ENCODE data around the gene POT1. TPM values are rescaled to one million over a fixed set of nuclear protein-coding genes. Genes with fewer than 3 reads are reported as not detected.

POT1 gene
- total and polyA plus RNA-seq, 12 donors, result 5.1 to 24.7 (median 15.5) TPM

DNA sequence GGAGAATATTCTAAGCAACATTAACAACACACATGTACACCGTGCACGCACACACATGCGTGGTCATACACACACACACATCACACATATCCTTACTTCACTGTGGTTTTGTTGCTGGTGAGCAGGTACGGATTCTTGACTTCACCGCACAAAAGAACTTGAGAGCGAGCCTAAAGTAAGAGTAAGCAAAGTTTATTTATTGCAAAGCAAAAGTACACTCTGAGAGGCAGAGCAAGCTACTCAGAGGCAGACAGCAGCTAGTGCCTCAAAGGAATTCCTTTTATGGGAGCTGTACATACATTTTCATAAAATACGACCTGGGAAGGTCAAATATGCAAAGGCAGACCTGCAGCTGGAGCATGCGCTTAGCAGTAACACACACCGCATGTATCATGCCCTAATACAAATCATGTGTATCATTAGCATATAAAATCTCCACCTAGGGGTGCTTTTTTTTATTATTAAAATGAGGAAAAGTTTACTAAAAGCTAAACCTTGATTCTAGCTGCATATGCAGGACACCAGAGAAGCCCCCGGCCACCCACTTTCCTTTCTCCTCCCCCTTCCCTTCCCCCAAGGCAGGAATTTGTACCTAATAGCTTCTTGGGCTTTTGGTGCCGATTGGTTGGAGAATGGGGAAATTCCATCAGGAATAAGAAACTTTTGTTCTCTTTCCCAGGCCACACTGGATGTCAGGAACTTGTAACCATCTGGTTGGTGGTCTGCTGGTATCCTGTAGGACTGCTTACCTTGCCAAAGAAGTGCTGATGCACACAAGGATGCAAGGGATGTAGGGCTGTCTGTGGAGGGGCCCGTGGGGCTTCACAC, 147.5 kb downstream of the POT1 start:
- no peak for DNase-seq
- Histone ChIP-seq H3K36me3 (no peaks in the 10 kb centered on the region), H3K9me3 (no peaks in the 10 kb centered on the region), H3K4me3 (no peak overlapping the region), H3K27me3 (peaks cover 0 to 9% (median 0%) of the 10 kb centered on the region in 7 donors), H3K27ac (no peak overlapping the region), H3K4me1 (no peaks in the 10 kb centered on the region)
- intact Hi-C loops (cut with DNase I), result loop anchor here in 6 of 10 donors (5.0 to 10.0 kb wide), 5 partner anchors 610 to 627 kb away; no protein-coding TSS in a partner anchor
- no peak for ATAC-seq
- WGBS, 2 donors, result 83 to 87% methylated on average over 12 of the region's 12 CpGs
- TF ChIP-seq, protein P1, sequence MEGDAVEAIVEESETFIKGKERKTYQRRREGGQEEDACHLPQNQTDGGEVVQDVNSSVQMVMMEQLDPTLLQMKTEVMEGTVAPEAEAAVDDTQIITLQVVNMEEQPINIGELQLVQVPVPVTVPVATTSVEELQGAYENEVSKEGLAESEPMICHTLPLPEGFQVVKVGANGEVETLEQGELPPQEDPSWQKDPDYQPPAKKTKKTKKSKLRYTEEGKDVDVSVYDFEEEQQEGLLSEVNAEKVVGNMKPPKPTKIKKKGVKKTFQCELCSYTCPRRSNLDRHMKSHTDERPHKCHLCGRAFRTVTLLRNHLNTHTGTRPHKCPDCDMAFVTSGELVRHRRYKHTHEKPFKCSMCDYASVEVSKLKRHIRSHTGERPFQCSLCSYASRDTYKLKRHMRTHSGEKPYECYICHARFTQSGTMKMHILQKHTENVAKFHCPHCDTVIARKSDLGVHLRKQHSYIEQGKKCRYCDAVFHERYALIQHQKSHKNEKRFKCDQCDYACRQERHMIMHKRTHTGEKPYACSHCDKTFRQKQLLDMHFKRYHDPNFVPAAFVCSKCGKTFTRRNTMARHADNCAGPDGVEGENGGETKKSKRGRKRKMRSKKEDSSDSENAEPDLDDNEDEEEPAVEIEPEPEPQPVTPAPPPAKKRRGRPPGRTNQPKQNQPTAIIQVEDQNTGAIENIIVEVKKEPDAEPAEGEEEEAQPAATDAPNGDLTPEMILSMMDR (IDR thresholded peaks at IDR 0.05), result no peak

DNA sequence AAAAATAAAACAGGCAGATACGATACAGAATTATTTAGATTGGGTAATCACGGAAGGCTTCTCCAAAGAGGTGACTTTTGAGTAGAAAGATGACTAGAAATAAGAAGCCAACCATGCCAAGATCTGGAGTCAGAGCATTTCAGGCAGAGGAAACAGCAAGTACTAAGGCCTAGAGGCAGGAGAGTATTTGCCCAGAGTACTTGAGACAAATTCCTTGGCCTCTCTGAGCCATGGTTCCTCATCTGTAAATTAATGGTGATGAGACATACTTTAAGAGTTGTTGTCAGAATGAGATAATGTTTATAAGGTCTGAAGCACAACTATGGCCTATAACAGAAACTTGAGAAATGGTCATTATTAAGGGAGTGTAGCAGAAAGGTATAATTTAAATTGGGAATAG, 148.2 kb downstream of the POT1 start:
- intact Hi-C loops (cut with DNase I), result loop anchor here in 6 of 10 donors (5.0 to 10.0 kb wide), 5 partner anchors 609 to 627 kb away; no protein-coding TSS in a partner anchor
- TF ChIP-seq, protein P1 (IDR thresholded peaks at IDR 0.05), result no peak
- Histone ChIP-seq H3K4me3 (no peak overlapping the region), H3K27me3 (peaks cover 0 to 9% (median 0%) of the 10 kb centered on the region in 7 donors), H3K9me3 (no peaks in the 10 kb centered on the region), H3K27ac (no peak overlapping the region), H3K36me3 (no peaks in the 10 kb centered on the region), H3K4me1 (no peaks in the 10 kb centered on the region)
- no peak for DNase-seq
- WGBS, 2 donors, result 88 to 94% methylated on average over 2 of the region's 2 CpGs
- ATAC-seq, result no peak

DNA sequence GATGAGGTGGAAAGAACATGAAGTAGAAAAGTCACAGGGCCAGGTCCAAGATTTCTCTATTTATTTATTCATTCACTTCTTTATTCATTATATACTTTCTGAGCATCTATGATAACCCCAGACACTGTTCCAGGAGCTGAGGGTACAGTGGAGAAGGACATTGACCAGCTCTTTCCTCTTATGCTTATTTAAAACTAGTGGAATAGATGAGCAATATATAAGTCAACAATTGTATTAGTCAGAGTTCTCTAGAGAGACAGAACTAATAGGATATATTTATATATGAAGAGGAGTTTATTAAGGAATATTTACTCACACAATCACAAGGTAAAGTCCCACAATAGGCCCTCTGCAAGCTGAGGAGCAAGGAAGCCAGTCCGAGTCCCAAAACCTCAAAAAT, 149.0 kb downstream of the POT1 start:
- TF ChIP-seq, protein P1 (IDR thresholded peaks at IDR 0.05), result no peak

DNA sequence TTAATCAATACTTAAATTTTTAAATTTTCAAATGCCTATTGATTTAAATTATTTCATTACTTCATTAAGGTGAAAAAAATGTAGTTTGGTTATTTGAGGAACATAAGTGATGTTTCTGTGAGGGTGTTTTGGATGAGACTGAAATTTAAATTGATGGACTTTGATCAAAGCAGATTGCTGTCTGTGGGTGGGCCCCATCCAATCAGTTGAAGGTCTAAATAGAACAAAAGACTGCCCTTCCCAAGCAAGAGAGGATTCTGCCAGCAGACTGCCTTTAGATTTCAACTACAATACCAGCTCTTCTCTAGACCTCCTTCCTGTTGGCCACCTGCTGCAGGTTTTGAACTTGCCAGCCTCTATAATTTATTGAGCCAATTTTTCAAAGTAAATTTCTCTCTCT, 149.6 kb downstream of the POT1 start:
- H3K4me1 ChIP-seq, result no peaks in the 10 kb centered on the region
- no peak overlapping the region for H3K4me3 ChIP-seq
- no peaks in the 10 kb centered on the region for H3K36me3 ChIP-seq
- DNase-seq (no peak), ATAC-seq (no peak)
- no peak overlapping the region for H3K27ac ChIP-seq
- no peaks in the 10 kb centered on the region for H3K9me3 ChIP-seq
- intact Hi-C loops (cut with DNase I), result loop anchor here in 6 of 10 donors (5.0 to 10.0 kb wide), 5 partner anchors 608 to 625 kb away; no protein-coding TSS in a partner anchor
- H3K27me3 ChIP-seq, result peaks cover 0 to 10% (median 0%) of the 10 kb centered on the region in 7 donors
- TF ChIP-seq, protein P1 (IDR thresholded peaks at IDR 0.05), result no peak

More for the DNA sequence above, 149.0 kb downstream of the POT1 start:
- Histone ChIP-seq H3K4me1 (no peaks in the 10 kb centered on the region), H3K4me3 (no peak overlapping the region), H3K36me3 (no peaks in the 10 kb centered on the region), H3K9me3 (no peaks in the 10 kb centered on the region), H3K27ac (no peak overlapping the region), H3K27me3 (peaks cover 0 to 10% (median 0%) of the 10 kb centered on the region in 7 donors)
- ATAC-seq (no peak), DNase-seq (no peak)
- intact Hi-C loops (cut with DNase I), result loop anchor here in 6 of 10 donors (5.0 to 10.0 kb wide), 5 partner anchors 608 to 626 kb away; no protein-coding TSS in a partner anchor
- 95 to 97% methylated on average over 1 of the region's 1 CpG for WGBS, 2 donors
